ENCODE data around the gene FGD4. TPM values are rescaled to one million over a fixed set of nuclear protein-coding genes. Genes with fewer than 3 reads are reported as not detected.

Gene FGD4
- total and polyA plus RNA-seq, 9 of the 15 experiments (the other 6 are each of a cell fraction or from before 2014, with no cell fraction given) = 0.05 to 0.51 (median 0.27) TPM

DNA sequence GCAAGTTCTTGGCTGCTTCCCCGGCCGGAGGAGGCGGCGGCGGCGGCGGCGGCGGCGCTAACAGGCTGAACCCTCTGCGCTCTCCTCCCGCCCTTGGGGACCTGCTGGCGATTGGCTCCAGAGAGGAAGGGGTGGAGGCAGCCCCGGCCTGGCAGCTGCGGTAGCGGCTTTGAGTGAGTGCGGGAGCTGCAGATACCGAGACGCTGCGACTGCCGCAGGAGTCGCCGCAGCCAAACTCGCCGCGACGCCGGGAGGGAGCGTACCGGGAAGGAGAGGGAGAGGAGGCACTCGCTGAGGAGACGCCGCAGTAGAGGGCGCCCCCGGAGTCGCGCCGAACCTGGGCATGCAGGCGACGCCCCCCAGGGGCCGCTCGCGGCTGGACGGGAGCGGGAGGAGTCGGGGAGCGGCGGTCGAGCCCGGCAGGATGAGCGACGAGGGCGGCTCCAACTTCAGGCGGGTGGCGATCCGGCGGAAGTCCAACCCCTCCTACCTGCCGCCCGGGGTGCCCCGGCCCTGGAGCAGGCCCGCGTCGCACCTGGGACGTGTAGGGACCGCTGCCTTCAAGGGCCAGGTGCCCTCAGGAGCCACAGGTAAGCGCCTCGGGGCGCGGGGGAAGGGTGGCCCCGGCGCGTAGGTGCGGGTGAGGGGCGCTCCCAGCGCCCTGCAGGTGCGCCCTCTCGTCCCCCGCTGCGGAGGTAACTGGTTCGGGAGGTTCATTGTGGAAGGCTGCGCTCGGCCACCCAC, at the start of gene FGD4 (continued):
- TF ChIP-seq, protein P1, sequence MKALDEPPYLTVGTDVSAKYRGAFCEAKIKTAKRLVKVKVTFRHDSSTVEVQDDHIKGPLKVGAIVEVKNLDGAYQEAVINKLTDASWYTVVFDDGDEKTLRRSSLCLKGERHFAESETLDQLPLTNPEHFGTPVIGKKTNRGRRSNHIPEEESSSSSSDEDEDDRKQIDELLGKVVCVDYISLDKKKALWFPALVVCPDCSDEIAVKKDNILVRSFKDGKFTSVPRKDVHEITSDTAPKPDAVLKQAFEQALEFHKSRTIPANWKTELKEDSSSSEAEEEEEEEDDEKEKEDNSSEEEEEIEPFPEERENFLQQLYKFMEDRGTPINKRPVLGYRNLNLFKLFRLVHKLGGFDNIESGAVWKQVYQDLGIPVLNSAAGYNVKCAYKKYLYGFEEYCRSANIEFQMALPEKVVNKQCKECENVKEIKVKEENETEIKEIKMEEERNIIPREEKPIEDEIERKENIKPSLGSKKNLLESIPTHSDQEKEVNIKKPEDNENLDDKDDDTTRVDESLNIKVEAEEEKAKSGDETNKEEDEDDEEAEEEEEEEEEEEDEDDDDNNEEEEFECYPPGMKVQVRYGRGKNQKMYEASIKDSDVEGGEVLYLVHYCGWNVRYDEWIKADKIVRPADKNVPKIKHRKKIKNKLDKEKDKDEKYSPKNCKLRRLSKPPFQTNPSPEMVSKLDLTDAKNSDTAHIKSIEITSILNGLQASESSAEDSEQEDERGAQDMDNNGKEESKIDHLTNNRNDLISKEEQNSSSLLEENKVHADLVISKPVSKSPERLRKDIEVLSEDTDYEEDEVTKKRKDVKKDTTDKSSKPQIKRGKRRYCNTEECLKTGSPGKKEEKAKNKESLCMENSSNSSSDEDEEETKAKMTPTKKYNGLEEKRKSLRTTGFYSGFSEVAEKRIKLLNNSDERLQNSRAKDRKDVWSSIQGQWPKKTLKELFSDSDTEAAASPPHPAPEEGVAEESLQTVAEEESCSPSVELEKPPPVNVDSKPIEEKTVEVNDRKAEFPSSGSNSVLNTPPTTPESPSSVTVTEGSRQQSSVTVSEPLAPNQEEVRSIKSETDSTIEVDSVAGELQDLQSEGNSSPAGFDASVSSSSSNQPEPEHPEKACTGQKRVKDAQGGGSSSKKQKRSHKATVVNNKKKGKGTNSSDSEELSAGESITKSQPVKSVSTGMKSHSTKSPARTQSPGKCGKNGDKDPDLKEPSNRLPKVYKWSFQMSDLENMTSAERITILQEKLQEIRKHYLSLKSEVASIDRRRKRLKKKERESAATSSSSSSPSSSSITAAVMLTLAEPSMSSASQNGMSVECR (CRISPR knock-in tag; IDR thresholded peaks at IDR 0.05) = peak; percentile 57; the same call in 1 of the 2 replicates
- no peak for TF ChIP-seq ZBTB8A (IDR thresholded peaks at IDR 0.05; ENCODE audit: partially characterized antibody)
- TF ChIP-seq SLC30A9 (CRISPR knock-in tag; IDR thresholded peaks at IDR 0.05) = no peak
- TF ChIP-seq, protein P2, sequence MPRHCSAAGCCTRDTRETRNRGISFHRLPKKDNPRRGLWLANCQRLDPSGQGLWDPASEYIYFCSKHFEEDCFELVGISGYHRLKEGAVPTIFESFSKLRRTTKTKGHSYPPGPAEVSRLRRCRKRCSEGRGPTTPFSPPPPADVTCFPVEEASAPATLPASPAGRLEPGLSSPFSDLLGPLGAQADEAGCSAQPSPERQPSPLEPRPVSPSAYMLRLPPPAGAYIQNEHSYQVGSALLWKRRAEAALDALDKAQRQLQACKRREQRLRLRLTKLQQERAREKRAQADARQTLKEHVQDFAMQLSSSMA (CRISPR knock-in tag; IDR thresholded peaks at IDR 0.05) = no peak
- peak; percentile 75; the same call in 1 of the 2 replicates for TF ChIP-seq ZBTB7A (IDR thresholded peaks at IDR 0.05; ENCODE audit: borderline replicate concordance, control insufficient read depth, low read depth, low read length)
- TF ChIP-seq TEAD4 (IDR thresholded peaks at IDR 0.05; ENCODE audit: low read length) = no peak
- 0 out of 2 replicates have a peak, but pooled peaks have one; percentile 56 for TF ChIP-seq TEAD4 (CRISPR knock-in tag; IDR thresholded peaks at IDR 0.05; ENCODE audit: borderline replicate concordance)
- TF ChIP-seq MCM7 (IDR thresholded peaks at IDR 0.05) = no peak
- TF ChIP-seq, protein P3, sequence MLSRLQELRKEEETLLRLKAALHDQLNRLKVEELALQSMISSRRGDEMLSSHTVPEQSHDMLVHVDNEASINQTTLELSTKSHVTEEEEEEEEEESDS (CRISPR knock-in tag; IDR thresholded peaks at IDR 0.05) = no peak
- TF ChIP-seq HSF4 (CRISPR knock-in tag; IDR thresholded peaks at IDR 0.05; ENCODE audit: borderline replicate concordance) = no peak
- TF ChIP-seq NRF1 (conservative IDR thresholded peaks at IDR 0.05 in 1 of 2, IDR thresholded peaks at IDR 0.05 in 1 of 2) = peak; percentile 73 to 77
- TF ChIP-seq ADNP (tag; IDR thresholded peaks at IDR 0.05) = no peak
- TF ChIP-seq, protein P4, sequence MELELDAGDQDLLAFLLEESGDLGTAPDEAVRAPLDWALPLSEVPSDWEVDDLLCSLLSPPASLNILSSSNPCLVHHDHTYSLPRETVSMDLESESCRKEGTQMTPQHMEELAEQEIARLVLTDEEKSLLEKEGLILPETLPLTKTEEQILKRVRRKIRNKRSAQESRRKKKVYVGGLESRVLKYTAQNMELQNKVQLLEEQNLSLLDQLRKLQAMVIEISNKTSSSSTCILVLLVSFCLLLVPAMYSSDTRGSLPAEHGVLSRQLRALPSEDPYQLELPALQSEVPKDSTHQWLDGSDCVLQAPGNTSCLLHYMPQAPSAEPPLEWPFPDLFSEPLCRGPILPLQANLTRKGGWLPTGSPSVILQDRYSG (tag; conservative IDR thresholded peaks at IDR 0.05; ENCODE audit: low read depth) = no peak
- no peak for TF ChIP-seq ARID2 (IDR thresholded peaks at IDR 0.05)
- TF ChIP-seq, protein P5, sequence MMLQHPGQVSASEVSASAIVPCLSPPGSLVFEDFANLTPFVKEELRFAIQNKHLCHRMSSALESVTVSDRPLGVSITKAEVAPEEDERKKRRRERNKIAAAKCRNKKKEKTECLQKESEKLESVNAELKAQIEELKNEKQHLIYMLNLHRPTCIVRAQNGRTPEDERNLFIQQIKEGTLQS (IDR thresholded peaks at IDR 0.05) = no peak
- TF ChIP-seq, protein P5 (CRISPR knock-in tag; conservative IDR thresholded peaks at IDR 0.05) = no peak
- no peak for TF ChIP-seq NCOA6 (IDR thresholded peaks at IDR 0.05)
- TF ChIP-seq ETV5 (CRISPR knock-in tag; IDR thresholded peaks at IDR 0.05; ENCODE audit: low read depth) = no peak

Measured in K562 (cell line).